ENCODE results near the gene ZNF778. TPM values are rescaled to one million over a fixed set of nuclear protein-coding genes. Genes with fewer than 3 reads are reported as not detected.
"Not testable (repeated sequence)": the region's sequence is repeated elsewhere in the genome, so short reads cannot be mapped to it uniquely, and the experiment has no call there.

ZNF778 gene
- total RNA-seq, 1 donor, result 34.2 TPM

- H3K4me1 ChIP-seq (ENCODE audit: insufficient read depth, low read length), result peaks cover 4% of the 10 kb centered on the region
- no peaks in the 10 kb centered on the region for H3K27me3 ChIP-seq (ENCODE audit: insufficient read depth, low read length)
Measured at GRCh38 chr16:89187770-89188392, 29.6 kb upstream of the ZNF778 start.

DNA sequence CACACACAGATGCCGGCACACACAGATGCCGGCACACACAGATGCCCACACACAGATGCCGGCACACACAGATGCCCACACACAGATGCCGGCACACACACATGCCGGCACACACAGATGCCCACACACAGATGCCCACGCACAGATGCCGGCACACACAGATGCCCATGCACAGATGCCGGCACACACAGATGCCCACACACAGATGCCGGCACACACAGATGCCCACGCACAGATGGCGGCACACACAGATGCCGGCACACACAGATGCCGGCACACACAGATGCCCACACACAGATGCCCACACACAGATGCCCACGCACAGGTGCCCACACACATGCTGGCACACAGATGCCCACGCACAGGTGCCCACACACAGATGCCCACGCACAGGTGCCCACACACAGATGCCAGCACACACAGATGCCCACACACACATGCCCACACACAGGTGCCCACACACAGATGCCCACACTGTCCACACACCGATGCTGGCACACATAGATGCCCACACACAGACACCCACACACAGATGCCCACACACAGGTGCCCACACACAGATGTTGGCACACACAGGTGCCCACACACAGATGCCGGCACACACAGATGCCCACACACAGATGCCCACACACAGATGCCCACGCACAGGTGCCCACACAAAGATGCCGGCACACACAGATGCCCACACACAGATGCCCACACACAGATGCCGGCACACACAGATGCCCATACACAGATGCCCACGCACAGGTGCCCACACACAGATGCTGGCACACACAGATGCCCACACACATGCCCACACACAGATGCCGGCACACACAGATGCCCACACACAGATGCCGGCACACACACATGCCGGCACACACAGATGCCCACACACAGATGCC is 28.8 kb upstream of the ZNF778 start:
- not testable (repeated sequence) for H3K4me1 ChIP-seq (ENCODE audit: insufficient read depth, low read length); H3K4me3 ChIP-seq (ENCODE audit: low read length); H3K9me3 ChIP-seq (ENCODE audit: low read depth, low read length); H3K27me3 ChIP-seq (ENCODE audit: insufficient read depth, low read length)

More at GRCh38 chr16:89187770-89188392, 29.6 kb upstream of the ZNF778 start:
- no peaks in the 10 kb centered on the region for H3K9me3 ChIP-seq (ENCODE audit: low read depth, low read length)
- no peak overlapping the region for H3K4me3 ChIP-seq (ENCODE audit: low read length)

DNA sequence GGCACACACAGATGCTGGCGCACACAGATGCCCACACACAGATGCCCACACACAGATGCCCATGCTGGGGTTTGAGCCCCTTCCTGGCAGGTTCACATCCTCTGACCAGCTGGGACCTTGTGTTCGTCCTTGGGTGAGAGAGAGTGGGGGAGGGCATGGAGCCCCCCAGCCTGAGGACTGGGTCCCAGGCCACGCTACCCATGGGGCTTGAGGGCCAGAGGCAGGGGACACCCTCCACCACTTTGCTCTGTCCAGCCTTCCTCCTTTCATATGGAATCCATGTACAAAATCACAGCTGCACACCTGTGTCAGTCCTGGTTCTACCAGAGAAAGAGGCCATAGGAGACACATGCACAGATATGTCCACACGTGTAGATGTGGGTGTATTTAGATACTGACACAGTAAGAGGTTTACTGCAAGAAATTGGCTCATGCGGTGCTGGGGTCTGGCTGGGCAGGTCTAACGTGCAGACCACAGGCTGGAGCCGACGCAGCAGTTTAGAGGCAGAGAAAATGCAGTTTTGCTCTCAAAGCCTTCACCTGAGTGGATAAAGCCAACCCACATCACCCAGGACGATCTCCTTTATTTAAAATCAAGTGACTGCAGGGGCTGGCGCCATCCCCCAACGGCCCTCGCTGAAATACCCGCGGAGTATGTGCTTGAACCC is 28.0 kb upstream of the ZNF778 start:
- Histone ChIP-seq H3K4me3 (ENCODE audit: low read length) (no peak overlapping the region), H3K27me3 (ENCODE audit: insufficient read depth, low read length) (no peaks in the 10 kb centered on the region), H3K4me1 (ENCODE audit: insufficient read depth, low read length) (peaks cover 4% of the 10 kb centered on the region), H3K9me3 (ENCODE audit: low read depth, low read length) (no peaks in the 10 kb centered on the region)

- H3K4me1 ChIP-seq (ENCODE audit: insufficient read depth, low read length), result peaks cover 4% of the 10 kb centered on the region
Measured at GRCh38 chr16:89190150-89190958, 27.1 kb upstream of the ZNF778 start.

GRCh38 chr16:89191033-89191900 is 26.2 kb upstream of the ZNF778 start:
- H3K4me1 ChIP-seq (ENCODE audit: insufficient read depth, low read length), result peaks cover 4% of the 10 kb centered on the region
- no peak overlapping the region for H3K4me3 ChIP-seq (ENCODE audit: low read length)
- no peaks in the 10 kb centered on the region for H3K27me3 ChIP-seq (ENCODE audit: insufficient read depth, low read length)
- no peaks in the 10 kb centered on the region for H3K9me3 ChIP-seq (ENCODE audit: low read depth, low read length)

More at GRCh38 chr16:89190150-89190958, 27.1 kb upstream of the ZNF778 start:
- no peaks in the 10 kb centered on the region for H3K27me3 ChIP-seq (ENCODE audit: insufficient read depth, low read length)
- no peaks in the 10 kb centered on the region for H3K9me3 ChIP-seq (ENCODE audit: low read depth, low read length)
- no peak overlapping the region for H3K4me3 ChIP-seq (ENCODE audit: low read length)

DNA sequence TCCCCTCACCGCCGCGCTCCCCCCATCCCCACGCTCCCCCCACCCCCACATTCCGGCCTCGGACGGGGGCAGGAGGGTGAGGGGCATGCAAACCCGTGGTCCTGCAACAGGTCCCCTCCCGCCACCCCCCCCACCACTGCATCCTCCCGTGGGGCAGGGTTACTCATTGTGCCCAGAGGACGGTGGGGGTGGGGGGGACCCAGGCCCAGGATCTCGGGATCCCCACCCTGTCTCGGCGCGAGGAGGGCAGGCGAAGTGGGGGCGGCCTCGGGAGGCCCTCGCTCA is 25.7 kb upstream of the ZNF778 start:
- H3K9me3 ChIP-seq (ENCODE audit: low read depth, low read length), result no peaks in the 10 kb centered on the region
- peaks cover 4% of the 10 kb centered on the region for H3K4me1 ChIP-seq (ENCODE audit: insufficient read depth, low read length)
- no peaks in the 10 kb centered on the region for H3K27me3 ChIP-seq (ENCODE audit: insufficient read depth, low read length)
- no peak overlapping the region for H3K4me3 ChIP-seq (ENCODE audit: low read length)

- H3K4me3 ChIP-seq (ENCODE audit: low read length); H3K4me1 ChIP-seq (ENCODE audit: insufficient read depth, low read length); H3K9me3 ChIP-seq (ENCODE audit: low read depth, low read length); H3K27me3 ChIP-seq (ENCODE audit: insufficient read depth, low read length): not testable (repeated sequence)
Measured at GRCh38 chr16:89192186-89192955, 25.1 kb upstream of the ZNF778 start.

DNA sequence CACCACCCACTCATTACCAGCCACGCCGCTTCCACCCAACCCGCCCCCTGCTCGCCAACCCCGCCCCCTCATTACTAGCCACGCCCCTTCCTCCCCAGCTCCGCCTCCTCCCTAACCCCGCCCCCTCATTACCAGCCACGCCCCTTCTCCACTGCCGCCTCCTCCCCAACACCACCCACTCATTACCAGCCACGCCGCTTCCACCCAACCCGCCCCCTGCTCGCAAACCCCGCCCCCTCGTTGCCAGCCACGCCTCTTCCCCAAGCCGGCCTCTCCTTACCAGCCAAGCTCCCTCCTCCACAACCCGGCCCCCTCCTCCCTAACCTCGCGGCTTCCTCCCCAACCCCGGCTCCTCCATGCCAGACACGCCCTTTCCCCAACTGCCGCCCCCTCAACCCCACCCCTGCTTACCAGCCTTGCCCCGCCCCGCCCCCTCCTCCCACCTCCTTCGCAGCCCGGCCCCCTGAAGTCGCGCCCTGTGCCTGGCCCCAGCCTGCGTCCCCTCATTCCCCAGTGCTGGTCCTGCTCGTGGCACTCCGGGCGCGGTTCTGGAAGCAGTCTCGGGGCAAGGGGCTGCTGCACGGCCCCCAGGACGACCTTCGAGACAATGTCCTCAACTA is 24.4 kb upstream of the ZNF778 start:
- H3K9me3 ChIP-seq (ENCODE audit: low read depth, low read length), result no peaks in the 10 kb centered on the region
- peaks cover 4% of the 10 kb centered on the region for H3K4me1 ChIP-seq (ENCODE audit: insufficient read depth, low read length)
- no peak overlapping the region for H3K4me3 ChIP-seq (ENCODE audit: low read length)
- H3K27me3 ChIP-seq (ENCODE audit: insufficient read depth, low read length), result no peaks in the 10 kb centered on the region

DNA sequence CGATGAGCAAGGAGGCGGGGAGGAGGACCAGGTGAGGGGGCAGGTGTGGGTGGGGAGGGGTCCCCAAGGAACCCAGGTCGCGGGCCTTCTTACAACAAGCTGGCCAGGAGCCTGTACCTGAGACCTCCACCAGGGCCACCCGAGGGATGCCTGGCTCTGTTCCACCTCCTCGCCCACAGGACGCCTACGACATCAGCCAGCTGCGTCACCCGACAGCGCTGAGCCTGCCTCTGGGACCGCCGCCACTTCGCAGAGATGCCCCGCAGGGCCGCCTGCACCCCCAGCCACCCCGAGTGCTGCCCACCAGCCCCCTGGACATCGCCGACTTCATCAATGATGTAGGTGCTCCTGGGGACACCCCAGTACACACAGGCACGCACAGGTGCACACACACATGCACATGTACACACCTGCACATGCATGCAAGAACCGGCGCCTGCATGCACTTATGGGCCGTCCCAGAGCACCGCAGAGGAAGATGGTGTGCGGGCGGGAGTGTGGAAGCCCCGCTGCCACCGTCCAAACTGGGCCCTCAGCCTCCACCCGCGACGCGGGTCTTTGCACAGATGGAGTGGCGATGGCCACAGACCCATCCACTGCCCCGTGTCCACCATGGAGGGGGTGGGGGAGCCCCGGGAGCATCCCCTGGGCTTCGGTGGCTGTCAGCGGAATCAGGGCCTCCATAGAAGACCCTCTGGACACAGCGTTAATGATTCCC is 23.8 kb upstream of the ZNF778 start:
- no peak overlapping the region for H3K4me3 ChIP-seq (ENCODE audit: low read length)
- peaks cover 4% of the 10 kb centered on the region for H3K4me1 ChIP-seq (ENCODE audit: insufficient read depth, low read length)
- no peaks in the 10 kb centered on the region for H3K27me3 ChIP-seq (ENCODE audit: insufficient read depth, low read length)
- H3K9me3 ChIP-seq (ENCODE audit: low read depth, low read length), result no peaks in the 10 kb centered on the region

- H3K9me3 ChIP-seq (ENCODE audit: low read depth, low read length), result no peaks in the 10 kb centered on the region
- peaks cover 4% of the 10 kb centered on the region for H3K4me1 ChIP-seq (ENCODE audit: insufficient read depth, low read length)
- H3K27me3 ChIP-seq (ENCODE audit: insufficient read depth, low read length), result peaks cover under 1% of the 10 kb centered on the region
- H3K4me3 ChIP-seq (ENCODE audit: low read length), result no peak overlapping the region
Measured at GRCh38 chr16:89194340-89195311, 22.9 kb upstream of the ZNF778 start.

GRCh38 chr16:89195521-89196171 is 21.9 kb upstream of the ZNF778 start:
- Histone ChIP-seq H3K9me3 (ENCODE audit: low read depth, low read length) (no peaks in the 10 kb centered on the region), H3K4me3 (ENCODE audit: low read length) (no peak overlapping the region), H3K27me3 (ENCODE audit: insufficient read depth, low read length) (peaks cover 11% of the 10 kb centered on the region), H3K4me1 (ENCODE audit: insufficient read depth, low read length) (peaks cover 14% of the 10 kb centered on the region)
